Midbrain (tissue), 1 donor: ENCODE results near the gene ICE1.
"Not testable (repeated sequence)": the region's sequence is repeated elsewhere in the genome, so short reads cannot be mapped to it uniquely, and the experiment has no call there.

Experiments used
- DNase-seq: peaks from one replicate; lab custom pipeline; 2025; lab: John Stamatoyannopoulos, UW

The ICE1 gene

DNA sequence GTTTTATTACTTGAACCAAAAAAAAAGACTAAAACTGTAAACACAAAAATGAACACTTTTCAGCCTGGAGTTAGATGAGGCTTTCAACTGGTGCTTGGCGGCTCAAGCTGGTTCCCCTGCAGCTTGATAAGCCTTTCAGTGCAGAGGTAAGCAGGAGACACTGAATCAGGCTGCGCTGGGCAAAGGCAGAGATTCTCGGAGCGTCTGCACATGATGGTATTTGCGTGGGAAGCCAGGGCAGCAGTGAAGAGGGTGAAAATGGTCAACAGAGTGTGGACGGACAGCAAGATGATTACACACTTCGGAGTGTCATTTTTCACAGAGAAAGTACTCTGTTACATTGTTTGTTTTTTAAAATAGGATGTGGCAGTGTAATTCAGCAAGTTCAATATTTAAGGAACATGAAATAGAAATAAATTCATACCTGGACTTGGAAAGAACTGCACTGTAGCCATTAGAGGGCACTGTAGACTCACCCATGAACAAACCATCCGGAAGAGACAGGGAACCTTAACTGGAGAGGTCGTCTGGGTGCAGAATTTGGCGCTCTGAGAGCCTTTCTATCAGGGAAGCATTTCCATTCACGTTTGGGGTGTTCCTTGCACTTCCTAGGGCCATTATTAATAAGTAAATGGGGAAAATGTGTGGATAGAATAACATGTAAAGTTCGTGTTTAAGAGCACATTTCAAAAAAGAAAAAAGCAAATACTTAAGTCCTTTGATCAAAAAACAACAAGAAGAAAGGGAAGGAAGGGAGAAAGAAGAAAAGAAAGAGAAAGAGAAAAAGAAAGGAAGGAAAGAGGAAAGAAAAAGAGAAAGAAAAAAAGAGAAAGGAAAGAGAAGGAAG is 69.8 kb downstream of the ICE1 start:
- no peak for DNase-seq

DNA sequence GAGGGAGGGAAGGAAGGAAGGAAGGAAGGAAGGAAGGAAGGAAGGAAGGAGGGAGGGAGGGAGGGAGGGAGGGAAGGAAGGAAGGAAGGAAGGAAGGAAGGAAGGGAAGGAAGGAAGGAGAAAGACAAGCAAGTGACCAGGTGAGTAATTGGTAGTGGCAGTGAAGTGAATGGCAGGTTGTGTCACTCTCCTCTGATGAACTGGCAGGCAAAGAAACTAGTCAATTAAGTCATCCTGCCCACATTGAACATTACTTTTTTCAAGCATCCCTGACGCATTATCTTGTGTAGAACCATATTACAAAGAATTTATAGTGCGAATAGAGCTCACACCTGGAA is 70.4 kb downstream of the ICE1 start:
- DNase-seq = not testable (repeated sequence)

DNA sequence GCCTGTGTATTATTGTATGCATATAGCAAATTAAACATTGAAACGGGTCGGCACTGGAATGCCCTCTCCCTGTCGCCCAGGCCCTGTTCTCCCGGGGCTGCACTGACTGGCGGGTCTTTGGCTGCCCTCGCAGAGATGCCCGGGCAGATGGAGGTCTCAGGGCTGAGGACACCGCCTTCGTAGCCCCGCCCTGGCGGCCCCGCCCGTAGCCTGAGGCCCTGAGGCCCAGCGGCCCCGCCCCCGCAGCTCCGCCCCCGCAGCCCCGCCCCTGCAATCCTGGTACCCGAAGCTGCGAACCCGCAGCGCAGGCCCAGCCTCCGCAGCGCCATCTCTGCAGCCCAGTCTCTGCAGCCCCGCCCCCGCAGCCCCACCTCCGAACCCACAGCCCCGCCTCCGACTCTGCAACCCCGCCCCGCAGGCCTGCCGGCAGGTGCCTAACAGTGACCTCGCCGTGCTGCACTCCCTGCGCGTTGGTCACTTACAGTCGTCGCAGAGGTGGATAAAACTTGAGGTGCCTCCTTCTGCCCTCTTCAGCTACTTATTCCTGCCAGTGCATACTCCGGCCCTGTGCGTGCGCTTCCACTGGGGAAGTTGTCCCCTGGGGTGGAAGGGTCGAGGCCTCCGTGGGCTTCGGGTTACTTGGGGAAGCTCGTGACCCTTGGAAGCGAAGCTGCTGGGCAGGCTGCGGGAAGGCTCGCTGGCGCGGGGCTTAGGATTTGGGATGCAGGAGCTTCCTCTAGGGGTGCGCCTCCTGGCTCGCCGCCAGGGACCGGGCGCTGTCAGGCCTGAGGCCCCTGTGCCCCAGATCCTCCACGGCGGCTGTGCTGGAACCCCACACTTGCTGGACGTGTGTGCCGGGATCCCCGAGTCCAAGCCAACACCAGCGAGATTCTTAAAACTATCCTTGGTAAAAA is 72.3 kb downstream of the ICE1 start:
- no peak for DNase-seq

DNA sequence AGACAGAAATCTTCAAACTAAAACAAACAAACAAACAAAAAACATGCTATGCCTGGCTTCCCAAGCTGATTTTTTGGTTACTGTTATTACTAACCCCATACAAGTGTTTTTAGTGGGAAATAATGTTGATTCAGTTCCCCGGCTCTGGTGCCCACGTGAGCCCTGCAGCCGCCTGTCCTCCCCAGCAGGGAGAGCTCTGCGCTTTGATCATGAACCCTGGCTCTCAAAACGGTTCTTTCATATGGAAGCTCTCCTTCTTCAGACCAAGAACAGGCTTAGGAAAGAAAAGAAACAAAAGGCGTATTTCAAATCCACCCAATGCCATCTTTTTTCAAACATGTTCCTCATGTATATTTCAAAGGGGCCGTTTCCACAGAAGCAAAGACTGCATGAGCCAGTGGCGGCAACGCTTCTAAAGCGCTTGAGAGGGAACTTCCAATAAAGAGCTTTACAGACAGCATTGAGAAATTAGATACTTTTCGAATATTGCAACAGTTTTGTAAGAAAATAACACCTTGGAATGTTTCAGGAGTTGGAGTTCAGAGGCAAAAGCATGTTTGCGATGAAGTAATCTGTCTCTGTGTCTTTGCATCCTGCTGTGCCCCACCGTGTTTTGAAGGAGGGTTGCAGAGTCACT is 74.8 kb downstream of the ICE1 start:
- DNase-seq = peak; percentile 78

DNA sequence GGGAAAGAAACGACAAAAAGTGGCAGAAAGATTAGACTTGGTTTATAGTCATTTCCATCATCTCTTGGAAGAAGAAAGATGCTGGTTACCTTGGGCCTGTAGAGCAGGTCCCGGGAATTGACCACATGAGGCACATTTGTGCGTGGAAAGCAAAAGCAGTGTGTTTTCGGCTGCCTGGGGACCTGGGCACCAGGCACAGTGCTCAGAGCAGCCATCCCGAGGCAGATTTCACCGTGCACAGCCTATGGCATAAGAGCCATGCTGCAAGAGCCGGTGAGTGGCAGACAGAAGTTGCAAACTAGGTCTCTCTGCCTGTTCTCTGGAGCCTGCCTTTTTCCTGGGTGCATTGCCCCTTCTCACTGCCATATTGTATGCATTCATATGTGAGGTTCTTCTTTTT is 77.0 kb downstream of the ICE1 start:
- no peak for DNase-seq

DNA sequence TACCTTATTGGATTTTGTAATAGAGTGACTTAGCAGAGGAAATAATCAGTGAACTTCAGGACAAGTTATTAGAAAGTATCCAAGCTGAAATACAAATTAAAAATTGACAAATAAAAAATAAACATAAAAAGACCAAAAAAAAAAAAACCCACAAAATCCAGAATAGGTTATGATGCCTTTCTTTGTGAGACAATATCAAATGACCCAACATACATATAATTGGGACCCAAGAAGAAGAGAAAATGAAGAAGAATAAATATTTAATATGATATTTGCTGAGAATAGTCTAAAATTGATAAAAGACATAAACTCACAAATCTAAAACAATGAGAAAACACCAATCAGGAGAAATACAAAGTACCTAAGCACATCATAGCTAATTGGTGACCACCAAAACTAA is 81.8 kb downstream of the ICE1 start:
- no peak for DNase-seq

DNA sequence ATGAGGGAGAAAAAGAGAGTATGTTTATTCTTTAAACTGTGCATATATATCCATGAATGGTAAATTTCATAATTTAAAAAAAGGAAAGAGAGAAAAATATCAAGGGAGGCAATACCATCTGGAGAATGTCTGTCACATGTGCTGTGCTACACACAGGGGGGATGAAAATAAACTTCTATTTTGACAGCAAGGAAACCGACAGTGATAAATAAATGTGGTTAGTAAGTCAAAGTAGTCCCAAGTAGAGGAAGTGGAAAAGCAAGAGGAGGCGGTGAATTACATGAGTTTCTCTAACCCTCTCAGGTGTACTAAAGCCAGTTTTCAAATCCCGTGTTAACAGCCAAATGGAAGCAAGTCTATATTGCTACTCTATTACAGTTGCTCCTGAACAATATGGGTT is 83.3 kb downstream of the ICE1 start:
- no peak for DNase-seq

DNA sequence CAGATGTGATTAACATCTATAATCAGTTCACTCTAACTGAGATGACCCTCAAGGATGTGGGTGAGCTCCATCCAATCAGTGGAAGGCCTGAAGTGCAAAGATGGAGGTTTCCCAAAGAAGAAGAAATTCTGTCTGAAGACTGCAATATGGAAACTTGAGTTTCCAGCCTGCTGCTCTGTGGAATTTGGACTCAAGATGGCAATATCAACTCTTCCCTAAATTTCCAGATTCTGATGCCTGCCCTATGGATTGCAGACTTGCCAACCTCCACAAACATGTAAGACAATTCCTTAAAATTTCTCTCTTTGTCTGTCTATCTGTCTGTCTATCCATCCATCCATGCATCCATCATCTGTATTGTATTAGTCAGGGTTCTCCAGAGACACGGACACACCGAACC is 85.9 kb downstream of the ICE1 start:
- DNase-seq = no peak

DNA sequence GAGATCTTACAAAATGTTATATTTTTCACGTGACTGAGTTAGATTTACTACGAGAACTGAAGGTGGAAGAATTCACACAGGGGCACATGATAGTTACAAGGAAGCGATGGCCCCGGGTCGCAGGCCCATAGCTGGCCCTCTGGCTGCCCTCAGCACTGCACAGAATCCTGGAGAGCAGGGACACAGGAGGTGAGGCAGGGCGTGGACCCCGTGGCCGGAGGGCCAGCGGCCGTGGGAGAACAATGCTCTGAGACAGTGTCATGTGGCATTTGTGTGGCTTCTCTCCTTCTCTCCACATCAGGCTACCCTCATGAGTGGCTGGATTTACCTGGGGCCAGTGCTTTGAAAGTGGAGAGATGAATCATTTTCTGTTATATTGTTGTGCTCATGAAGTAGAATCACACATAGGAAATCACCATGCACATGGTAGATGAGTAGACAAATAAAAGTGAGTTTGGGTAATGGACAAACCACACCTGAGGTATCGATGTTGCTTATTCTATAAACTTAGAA is 89.5 kb downstream of the ICE1 start:
- no peak for DNase-seq

DNA sequence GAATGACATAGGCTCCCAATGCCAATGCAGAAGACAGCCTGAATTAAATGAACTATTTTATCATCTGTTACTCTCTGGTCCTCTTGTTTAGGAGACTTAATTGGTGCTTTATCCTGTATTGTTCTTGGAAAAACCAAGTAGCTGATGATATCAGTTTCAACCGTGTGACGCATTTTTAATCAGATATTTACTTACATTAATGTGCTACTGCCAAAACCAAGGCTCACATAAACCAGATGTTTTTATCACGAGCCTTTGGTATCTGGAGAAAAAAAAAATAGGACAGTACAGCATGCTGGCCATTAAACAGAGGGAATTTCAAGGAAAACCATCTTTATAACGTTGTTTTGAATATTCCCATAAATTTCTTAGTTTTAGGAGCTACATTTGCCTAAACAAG is 90.1 kb downstream of the ICE1 start:
- no peak for DNase-seq

DNA sequence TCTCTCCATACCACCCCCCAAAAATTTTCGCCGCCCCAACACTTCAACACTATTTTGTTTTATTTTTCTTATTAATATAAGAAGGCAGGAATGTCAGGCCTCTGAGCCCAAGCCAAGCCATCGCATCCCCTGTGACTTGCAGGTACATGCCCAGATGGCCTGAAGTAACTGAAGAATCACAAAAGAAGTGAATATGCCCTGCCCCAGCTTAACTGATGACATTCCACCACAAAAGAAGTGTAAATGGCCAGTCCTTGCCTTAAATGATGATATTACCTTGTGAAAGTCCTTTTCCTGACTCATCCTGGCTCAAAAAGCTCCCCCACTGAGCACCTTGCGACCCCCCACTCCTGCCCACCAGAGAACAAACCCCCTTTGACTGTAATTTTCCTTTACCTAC is 98.1 kb downstream of the ICE1 start:
- DNase-seq = not testable (repeated sequence)

DNA sequence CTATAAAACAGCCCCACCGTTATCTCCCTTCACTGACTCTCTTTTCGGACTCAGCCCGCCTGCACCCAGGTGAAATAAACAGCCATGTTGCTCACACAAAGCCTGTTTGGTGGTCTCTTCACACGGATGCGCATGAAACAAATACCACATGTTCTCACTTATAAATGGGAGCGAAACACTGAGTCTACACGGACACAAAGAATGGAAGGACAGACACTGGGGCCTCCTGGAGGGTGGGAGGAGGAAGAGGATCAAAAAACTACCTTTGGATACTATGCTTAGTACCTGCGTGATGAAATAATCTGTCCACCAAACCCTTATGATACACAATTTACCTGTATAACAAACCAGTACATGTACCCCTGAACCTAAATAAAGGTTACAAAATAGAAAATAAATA is 98.6 kb downstream of the ICE1 start:
- DNase-seq = no peak

DNA sequence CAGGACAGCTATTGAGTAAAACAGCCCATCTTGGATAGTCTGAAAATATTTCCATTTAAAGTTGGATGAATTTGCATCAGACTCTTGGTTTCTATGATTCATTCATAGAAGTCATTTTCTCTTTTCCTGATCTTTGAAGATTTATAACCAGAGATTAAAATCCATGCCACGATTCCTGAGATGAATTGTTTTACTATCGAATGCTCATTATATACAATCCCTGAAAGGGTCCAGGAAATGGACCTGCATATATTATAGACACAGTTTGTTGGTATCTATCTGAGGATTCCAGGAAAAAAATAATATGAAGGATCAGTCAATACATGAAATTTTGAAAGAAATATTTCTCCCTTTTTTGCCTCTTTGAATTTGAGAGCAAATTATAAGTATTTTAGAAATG is 99.0 kb downstream of the ICE1 start:
- DNase-seq = no peak

DNA sequence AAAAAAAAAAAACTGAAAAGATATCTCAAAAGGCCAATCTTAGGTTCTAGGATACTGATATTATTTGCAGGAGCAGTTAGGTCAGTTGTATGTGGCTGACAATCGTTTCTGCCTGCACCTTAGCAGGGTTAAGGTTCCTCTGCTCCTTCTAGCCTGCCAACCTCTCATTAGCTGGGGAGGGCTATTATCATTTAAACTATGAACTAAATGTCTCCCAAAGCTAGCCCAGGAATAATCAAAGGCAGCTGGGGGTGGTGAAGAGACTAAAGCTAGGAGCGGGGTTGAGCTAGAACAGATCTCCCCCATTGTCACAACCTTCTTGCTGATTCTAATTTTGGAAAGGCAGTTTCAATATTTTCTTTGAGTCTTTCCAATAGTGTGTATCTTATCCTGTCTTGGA is 99.9 kb downstream of the ICE1 start:
- no peak for DNase-seq

DNA sequence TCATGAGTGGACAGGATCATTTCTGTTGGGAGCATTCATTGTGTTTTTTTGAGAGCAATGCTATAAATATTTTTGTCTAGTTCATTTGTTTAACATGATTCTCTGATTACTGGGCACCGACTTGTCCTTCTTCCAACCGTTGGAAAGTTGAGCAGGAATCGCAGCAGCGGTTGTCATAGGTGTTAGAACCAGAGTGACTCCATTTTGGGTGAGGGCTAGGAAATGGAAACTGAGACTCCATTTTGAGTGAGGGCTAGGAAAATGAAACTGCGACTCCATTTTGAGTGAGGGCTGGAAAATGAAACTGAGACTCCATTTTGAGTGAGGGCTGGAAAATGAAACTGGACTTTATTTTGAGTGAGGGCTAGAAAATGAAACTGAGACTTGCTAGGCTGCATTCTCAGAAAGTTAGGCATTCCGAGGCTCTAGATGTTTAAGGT is 100.6 kb downstream of the ICE1 start:
- DNase-seq = no peak

DNA sequence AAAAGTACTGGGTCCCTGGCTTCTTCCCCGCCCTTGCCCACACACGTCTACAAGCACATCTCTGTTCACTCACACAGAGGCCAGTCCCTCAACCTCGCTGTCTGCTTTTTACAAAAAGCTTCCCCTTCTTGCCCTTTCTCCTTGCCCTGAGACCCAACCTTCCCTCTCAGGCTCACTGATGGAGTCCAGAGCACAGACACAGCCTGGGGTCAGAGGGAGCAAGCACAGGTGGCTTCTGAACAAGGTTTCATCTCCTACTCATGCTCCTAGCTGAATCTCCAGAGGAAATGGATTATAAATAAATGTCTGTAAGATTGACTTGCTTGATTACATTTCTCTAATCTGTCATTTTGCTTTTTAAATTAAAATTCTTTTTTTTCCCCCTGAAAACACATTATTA is 101.8 kb downstream of the ICE1 start:
- DNase-seq = no peak

DNA sequence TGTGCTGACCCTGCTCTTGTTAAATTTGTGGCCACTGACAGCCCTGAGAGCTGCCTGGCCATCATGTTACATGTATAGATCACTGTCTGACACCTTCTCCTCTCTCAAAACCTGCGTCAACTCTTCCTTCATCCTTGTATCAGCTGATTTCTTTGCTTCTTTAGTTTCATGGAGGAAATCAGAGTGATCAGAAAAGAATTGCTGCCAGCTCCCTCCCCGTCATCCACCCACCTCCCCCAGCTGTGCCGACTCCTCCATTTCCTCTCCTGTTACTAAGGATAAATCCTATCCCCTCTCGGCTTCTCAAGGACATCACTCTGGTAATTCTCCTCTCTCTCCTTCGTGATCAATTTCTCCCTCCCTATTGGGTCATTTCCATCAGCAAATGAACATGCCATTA is 108.9 kb downstream of the ICE1 start:
- DNase-seq = no peak

DNA sequence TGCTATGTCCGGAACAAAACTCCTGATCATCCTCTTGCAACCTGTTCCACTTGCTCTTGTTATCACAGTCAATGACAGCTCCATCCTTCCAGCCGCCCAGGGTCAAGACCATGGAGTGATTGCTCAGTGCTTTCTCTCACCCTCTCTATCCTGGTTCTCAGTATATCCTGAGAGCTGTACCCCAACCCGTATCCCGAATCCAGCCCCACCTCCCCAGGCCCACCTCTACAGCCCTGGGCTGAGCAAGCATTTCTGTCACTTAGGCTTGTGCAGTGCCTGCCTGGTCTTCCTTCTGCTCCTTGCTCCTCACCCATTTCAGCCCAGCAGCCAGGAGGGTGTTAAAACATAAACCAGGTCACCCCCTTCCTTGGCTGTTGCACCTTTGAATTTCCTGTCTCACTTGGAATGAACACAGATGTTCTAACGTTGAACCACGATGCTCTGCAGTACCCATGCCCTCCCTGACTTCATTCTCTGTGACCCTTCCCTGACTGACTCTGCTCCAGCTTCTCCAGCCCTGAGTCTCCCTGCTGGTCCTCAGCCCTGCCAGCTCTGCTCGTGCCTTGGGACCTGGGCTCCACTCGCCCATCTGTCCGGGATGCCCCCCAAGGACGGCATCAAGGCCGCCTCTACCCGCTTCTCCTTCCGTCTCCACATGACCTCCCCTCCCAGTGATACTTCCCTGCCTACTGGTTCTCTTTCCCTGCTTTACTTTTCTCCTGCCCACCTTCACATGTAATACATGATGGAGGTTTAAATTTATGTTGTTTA is 110.0 kb downstream of the ICE1 start:
- DNase-seq = no peak

DNA sequence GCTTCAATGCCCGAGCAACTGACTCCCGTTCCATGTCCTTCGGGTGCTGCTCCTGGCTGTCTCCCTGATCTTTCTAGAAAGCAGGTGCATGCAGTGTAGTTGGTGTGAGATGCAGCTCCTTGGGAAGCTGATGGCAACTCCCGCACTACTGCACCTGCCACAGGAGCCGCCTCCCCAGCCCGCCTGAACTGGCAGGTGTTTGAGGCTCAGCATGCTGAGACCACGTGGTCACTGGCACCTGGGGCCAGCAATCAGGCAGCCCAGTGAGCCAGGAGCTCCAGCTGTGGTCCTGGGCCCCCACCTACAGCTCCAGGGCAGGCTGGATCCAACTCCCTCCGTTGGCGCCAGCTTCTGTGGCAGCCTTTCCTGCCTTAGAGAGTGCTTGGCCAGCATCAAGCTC is 111.5 kb downstream of the ICE1 start:
- DNase-seq = no peak

DNA sequence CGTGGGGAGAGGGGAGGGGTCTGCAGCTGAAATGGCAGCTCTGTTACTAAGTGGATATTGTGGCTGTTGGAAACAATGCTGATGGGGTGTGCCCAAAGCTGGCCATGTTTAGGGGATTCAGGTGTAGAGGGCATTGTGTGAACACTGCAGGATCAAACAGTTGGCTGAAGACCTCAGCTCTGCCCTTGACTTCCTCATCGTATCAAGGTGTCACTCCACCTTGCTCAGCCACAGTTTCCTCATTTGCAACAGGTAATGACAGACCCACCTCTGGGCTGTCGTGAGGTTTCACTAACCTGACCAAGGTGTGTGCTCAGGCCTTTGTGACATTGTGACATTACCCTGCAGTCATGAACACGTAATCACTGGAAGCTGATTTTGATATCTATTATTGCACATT is 111.9 kb downstream of the ICE1 start:
- no peak for DNase-seq

DNA sequence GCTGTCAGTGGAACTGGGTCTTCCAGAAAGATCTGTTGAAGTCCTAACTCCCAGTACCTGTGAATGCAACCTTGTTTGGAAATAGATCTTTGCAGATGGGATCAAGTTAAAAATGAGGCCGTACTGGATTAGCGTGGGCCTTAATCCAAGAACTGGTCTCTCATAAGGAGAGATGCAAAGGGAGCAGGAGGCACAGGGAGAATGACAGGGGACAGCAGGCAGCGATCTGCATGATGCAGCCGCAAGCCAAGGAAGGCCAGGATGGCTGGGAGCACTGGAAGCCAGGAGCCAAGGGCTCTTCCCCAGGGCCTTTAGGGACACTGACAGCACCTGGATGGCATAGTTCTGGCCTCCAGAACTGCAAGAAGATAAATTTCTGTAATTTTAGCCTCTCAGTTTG is 114.4 kb downstream of the ICE1 start:
- DNase-seq = no peak

DNA sequence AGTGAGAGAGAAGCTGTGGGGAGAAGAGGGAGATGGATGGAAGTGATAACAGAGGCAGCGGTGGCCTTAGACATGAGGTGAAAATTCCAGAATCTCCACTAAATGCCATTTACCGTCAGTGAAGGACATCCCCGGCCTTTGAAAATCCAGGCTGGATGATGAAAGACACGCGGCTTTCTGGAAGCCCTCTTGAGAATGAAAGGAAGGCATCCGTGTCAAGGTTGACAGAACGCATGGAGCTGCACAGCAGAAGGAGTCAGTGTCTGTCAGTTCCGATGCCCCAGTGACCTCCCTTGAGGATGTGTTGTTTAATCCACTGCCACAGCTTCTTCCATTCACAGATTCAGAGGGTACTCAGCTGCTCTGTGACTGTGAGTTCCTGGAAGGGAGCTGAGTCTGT is 114.9 kb downstream of the ICE1 start:
- DNase-seq = no peak
